Activated T-helper 2 cell treated with anti-CD3 and anti-CD28 coated beads, Interferon-gamma antibody, Interleukin-2, Interleukin-4, amounts not matched to agents 10 μg/mL and 5 μg/mL and 100 μg/mL, durations not matched to agents 14 hours and 24 hours and 36 hours (primary cell): ENCODE data around the gene RPL32. TPM values are rescaled to one million over a fixed set of nuclear protein-coding genes. Genes with fewer than 3 reads are reported as not detected.

Experiments
- DNase-seq: peaks from one replicate; pipeline ENCODE4 v3.0.0; 2021; ENCODE audit warnings: low spot score
- H3K27ac Mint-ChIP-seq: one replicate; pipeline ENCODE4 v1.8.0; 2021; ENCODE audit warnings: mixed read lengths
- H3K27me3 Mint-ChIP-seq: one replicate; pipeline ENCODE4 v1.8.0; 2021; ENCODE audit warnings: low read depth, mixed read lengths
- H3K36me3 Mint-ChIP-seq: one replicate; pipeline ENCODE4 v1.8.0; 2021; ENCODE audit warnings: low read depth, mixed read lengths
- H3K4me1 Mint-ChIP-seq: one replicate; pipeline ENCODE4 v1.8.0; 2021; ENCODE audit warnings: low read depth, mixed read lengths
- H3K4me3 Mint-ChIP-seq: one replicate; pipeline ENCODE4 v1.8.0; 2021; ENCODE audit warnings: low read depth, mild to moderate bottlenecking, moderate library complexity, mixed read lengths
- H3K9me3 Mint-ChIP-seq: one replicate; pipeline ENCODE4 v1.8.0; 2021; ENCODE audit warnings: mixed read lengths
- intact Hi-C: fragments of 100-400 bp; cut with micrococcal nuclease; formaldehyde crosslinking; loops from one replicate; pipeline ENCODE4 v1.15.1; 2023
- total RNA-seq: library from RNA; stranded (reverse); gene quantifications from 2 replicates; pipeline ENCODE4 v1.2.3, GENCODE V29; 2022

RPL32 gene
- total RNA-seq, 1 donor from 2014 or later: 2,053 TPM

GRCh38 chr3:12878141-12878574, 36.8 kb upstream of the RPL32 start:
- Mint-ChIP-seq H3K4me1 (no peaks in the 10 kb centered on the region), H3K4me3 (no peak overlapping the region), H3K27me3 (peaks cover 9% of the 10 kb centered on the region), H3K27ac (no peak overlapping the region), H3K9me3 (no peaks in the 10 kb centered on the region), H3K36me3 (no peaks in the 10 kb centered on the region)
- intact Hi-C loops: loop anchor here (10.0 kb wide), 1 partner anchor 963 kb away; no protein-coding TSS in a partner anchor
- no peak for DNase-seq

- intact Hi-C loops: loop anchor here (10.0 kb wide), 1 partner anchor 962 kb away; no protein-coding TSS in a partner anchor
- H3K27me3 Mint-ChIP-seq: peaks cover 9% of the 10 kb centered on the region
- no peak overlapping the region for H3K27ac Mint-ChIP-seq
- H3K9me3 Mint-ChIP-seq: no peaks in the 10 kb centered on the region
- DNase-seq: no peak
- H3K36me3 Mint-ChIP-seq: no peaks in the 10 kb centered on the region
- no peak overlapping the region for H3K4me3 Mint-ChIP-seq
- no peaks in the 10 kb centered on the region for H3K4me1 Mint-ChIP-seq
Measured at GRCh38 chr3:12877040-12877439, 35.7 kb upstream of the RPL32 start.

GRCh38 chr3:12875857-12876836, 34.8 kb upstream of the RPL32 start:
- no peak for DNase-seq
- intact Hi-C loops: loop anchor here (10.0 kb wide), 1 partner anchor 961 kb away; no protein-coding TSS in a partner anchor

GRCh38 chr3:12871404-12871983, 30.1 kb upstream of the RPL32 start:
- Mint-ChIP-seq H3K36me3 (no peaks in the 10 kb centered on the region), H3K4me3 (no peak overlapping the region), H3K27me3 (peaks cover 21% of the 10 kb centered on the region), H3K9me3 (no peaks in the 10 kb centered on the region), H3K27ac (no peak overlapping the region), H3K4me1 (peaks cover 13% of the 10 kb centered on the region)
- intact Hi-C loops: loop anchor here (10.0 kb wide), 1 partner anchor 957 kb away; no protein-coding TSS in a partner anchor
- DNase-seq: no peak

More at GRCh38 chr3:12875857-12876836, 34.8 kb upstream of the RPL32 start:
- no peak overlapping the region for H3K4me3 Mint-ChIP-seq
- H3K27ac Mint-ChIP-seq: no peak overlapping the region
- no peaks in the 10 kb centered on the region for H3K36me3 Mint-ChIP-seq
- no peaks in the 10 kb centered on the region for H3K9me3 Mint-ChIP-seq
- H3K4me1 Mint-ChIP-seq: no peaks in the 10 kb centered on the region
- peaks cover 12% of the 10 kb centered on the region for H3K27me3 Mint-ChIP-seq

- Mint-ChIP-seq H3K9me3 (no peaks in the 10 kb centered on the region), H3K27me3 (peaks cover 21% of the 10 kb centered on the region), H3K4me3 (no peak overlapping the region), H3K27ac (no peak overlapping the region), H3K4me1 (peaks cover 13% of the 10 kb centered on the region), H3K36me3 (no peaks in the 10 kb centered on the region)
- DNase-seq: no peak
- intact Hi-C loops: loop anchor here (10.0 kb wide), 1 partner anchor 956 kb away; no protein-coding TSS in a partner anchor
Measured at GRCh38 chr3:12870942-12871341, 29.6 kb upstream of the RPL32 start.

GRCh38 chr3:12869035-12869621, 27.8 kb upstream of the RPL32 start:
- intact Hi-C loops: loop anchor here (2.0 kb wide), 1 partner anchor 116 kb away; no protein-coding TSS in a partner anchor
- H3K27ac Mint-ChIP-seq: no peak overlapping the region
- H3K27me3 Mint-ChIP-seq: peaks cover 14% of the 10 kb centered on the region
- no peak overlapping the region for H3K4me3 Mint-ChIP-seq
- no peaks in the 10 kb centered on the region for H3K36me3 Mint-ChIP-seq
- no peak for DNase-seq
- H3K4me1 Mint-ChIP-seq: peaks cover 13% of the 10 kb centered on the region
- H3K9me3 Mint-ChIP-seq: peaks cover 5% of the 10 kb centered on the region

GRCh38 chr3:12868039-12869034, 27.0 kb upstream of the RPL32 start:
- intact Hi-C loops: loop anchor here (1.0 to 2.0 kb wide), 2 partner anchors 24 to 116 kb away; no protein-coding TSS in a partner anchor
- Mint-ChIP-seq H3K4me1 (peaks cover 13% of the 10 kb centered on the region), H3K4me3 (peak overlapping the region; percentile 75), H3K9me3 (peaks cover 5% of the 10 kb centered on the region), H3K36me3 (no peaks in the 10 kb centered on the region), H3K27me3 (peaks cover 14% of the 10 kb centered on the region), H3K27ac (peak overlapping the region; percentile 25)
- DNase-seq: peak; percentile 38

- no peaks in the 10 kb centered on the region for H3K36me3 Mint-ChIP-seq
Measured at GRCh38 chr3:12866836-12867235, 25.5 kb upstream of the RPL32 start.

GRCh38 chr3:12865271-12865670, 23.9 kb upstream of the RPL32 start:
- no peaks in the 10 kb centered on the region for H3K36me3 Mint-ChIP-seq
- intact Hi-C loops: no loop called here
- DNase-seq: no peak

More at GRCh38 chr3:12866836-12867235, 25.5 kb upstream of the RPL32 start:
- H3K27ac Mint-ChIP-seq: no peak overlapping the region
- H3K4me1 Mint-ChIP-seq: peaks cover 13% of the 10 kb centered on the region
- intact Hi-C loops: no loop called here
- H3K9me3 Mint-ChIP-seq: peaks cover 5% of the 10 kb centered on the region
- no peak overlapping the region for H3K4me3 Mint-ChIP-seq
- no peak for DNase-seq
- peaks cover 14% of the 10 kb centered on the region for H3K27me3 Mint-ChIP-seq

GRCh38 chr3:12862387-12862786, 21.0 kb upstream of the RPL32 start:
- Mint-ChIP-seq H3K9me3 (peaks cover 5% of the 10 kb centered on the region), H3K36me3 (no peaks in the 10 kb centered on the region), H3K27me3 (peaks cover 8% of the 10 kb centered on the region), H3K4me3 (no peak overlapping the region), H3K27ac (no peak overlapping the region), H3K4me1 (no peaks in the 10 kb centered on the region)
- DNase-seq: no peak
- intact Hi-C loops: no loop called here

More at GRCh38 chr3:12865271-12865670, 23.9 kb upstream of the RPL32 start:
- H3K27me3 Mint-ChIP-seq: peaks cover 6% of the 10 kb centered on the region
- H3K4me1 Mint-ChIP-seq: peaks cover 9% of the 10 kb centered on the region
- H3K27ac Mint-ChIP-seq: no peak overlapping the region
- no peak overlapping the region for H3K4me3 Mint-ChIP-seq
- peaks cover 5% of the 10 kb centered on the region for H3K9me3 Mint-ChIP-seq

- Mint-ChIP-seq H3K4me3 (no peak overlapping the region), H3K4me1 (no peaks in the 10 kb centered on the region), H3K9me3 (peaks cover 5% of the 10 kb centered on the region), H3K27me3 (peaks cover 8% of the 10 kb centered on the region), H3K36me3 (no peaks in the 10 kb centered on the region), H3K27ac (no peak overlapping the region)
- intact Hi-C loops: no loop called here
- no peak for DNase-seq
Measured at GRCh38 chr3:12861611-12862010, 20.2 kb upstream of the RPL32 start.
